Bone marrow (tissue), 2 donors: ENCODE measurements around the gene MTMR11.
"Not testable (repeated sequence)": the region's sequence is repeated elsewhere in the genome, so short reads cannot be mapped to it uniquely, and the experiment has no call there.

Experiments
- DNase-seq, 2 donors: peaks; one replicate each; lab custom pipeline; 2025; lab: John Stamatoyannopoulos, UW

MTMR11 gene, protein sequence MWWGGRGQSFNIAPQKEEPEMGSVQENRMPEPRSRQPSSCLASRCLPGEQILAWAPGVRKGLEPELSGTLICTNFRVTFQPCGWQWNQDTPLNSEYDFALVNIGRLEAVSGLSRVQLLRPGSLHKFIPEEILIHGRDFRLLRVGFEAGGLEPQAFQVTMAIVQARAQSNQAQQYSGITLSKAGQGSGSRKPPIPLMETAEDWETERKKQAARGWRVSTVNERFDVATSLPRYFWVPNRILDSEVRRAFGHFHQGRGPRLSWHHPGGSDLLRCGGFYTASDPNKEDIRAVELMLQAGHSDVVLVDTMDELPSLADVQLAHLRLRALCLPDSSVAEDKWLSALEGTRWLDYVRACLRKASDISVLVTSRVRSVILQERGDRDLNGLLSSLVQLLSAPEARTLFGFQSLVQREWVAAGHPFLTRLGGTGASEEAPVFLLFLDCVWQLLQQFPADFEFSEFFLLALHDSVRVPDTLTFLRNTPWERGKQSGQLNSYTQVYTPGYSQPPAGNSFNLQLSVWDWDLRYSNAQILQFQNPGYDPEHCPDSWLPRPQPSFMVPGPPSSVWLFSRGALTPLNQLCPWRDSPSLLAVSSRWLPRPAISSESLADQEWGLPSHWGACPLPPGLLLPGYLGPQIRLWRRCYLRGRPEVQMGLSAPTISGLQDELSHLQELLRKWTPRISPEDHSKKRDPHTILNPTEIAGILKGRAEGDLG

GRCh38 chr1:149936170-149936991, at the start of gene MTMR11:
MTMR11 (minus strand) TSS chr1:149936879; CDS start chr1:149936647, 232 bp downstream.
- no peak for DNase-seq

- no peak for DNase-seq
Measured at GRCh38 chr1:149979972-149980540, 43.4 kb upstream of the MTMR11 start.

DNA sequence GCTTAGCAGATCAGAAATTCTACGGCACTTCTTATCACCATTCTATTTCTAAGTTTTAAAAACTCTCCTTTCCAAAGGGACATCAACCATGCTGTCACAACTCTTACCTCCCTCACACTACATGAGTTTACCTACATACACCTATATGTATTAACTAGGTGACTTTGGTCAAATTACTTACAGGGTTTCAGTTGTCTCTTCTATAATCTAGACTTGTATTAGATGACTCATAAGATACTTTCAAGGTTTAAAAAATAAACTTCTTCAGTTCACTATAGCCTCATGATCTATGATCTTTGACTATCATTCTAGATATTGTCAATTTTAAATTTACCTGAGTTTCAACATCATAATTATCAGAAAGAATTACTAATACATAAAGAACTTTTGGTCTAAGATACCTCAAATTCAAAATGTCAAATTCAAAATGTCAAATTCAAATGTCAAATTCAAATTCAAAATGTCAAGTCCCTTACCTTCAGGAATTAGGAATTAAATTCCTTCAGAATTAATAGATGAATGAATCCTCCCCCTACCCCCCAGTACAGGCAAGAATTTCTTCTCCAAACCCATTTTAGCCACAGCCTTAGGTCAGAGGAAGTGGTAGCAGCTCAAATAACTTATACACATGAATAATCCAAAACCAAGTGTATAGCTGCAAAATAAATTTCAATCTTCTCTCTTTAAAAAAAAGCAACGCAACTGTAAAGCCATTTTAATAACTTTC, 42.7 kb upstream of the MTMR11 start:
- DNase-seq: no peak

DNA sequence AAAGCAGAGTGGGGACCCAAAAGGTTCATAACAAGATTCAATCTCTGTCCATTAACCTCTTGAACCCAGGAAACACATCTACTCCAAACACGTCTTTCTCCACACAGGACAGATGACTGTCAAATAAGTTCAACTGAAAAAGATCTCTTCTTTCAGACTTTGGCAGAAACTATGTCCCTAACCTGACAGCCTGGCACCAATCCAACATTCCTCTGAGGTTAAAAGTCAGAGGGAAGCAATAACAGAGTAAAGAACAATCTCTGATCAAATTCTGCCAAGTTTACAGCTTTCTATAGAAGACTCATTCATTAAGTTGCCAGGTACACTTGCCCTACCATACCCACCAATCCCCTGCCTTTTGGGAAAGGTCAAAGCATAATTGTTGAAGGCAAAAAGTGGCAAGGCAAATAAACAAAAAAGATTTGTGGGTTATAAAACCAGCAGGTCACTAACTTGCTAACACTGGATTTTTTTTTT, 41.9 kb upstream of the MTMR11 start:
- DNase-seq: no peak

- no peak for DNase-seq
Measured at GRCh38 chr1:149977345-149977744, 40.7 kb upstream of the MTMR11 start.

GRCh38 chr1:149972547-149972946, 35.9 kb upstream of the MTMR11 start:
- no peak for DNase-seq

- no peak for DNase-seq
Measured at GRCh38 chr1:149967646-149968045, 31.0 kb upstream of the MTMR11 start.

GRCh38 chr1:149967041-149967440, 30.4 kb upstream of the MTMR11 start:
- DNase-seq: no peak

DNA sequence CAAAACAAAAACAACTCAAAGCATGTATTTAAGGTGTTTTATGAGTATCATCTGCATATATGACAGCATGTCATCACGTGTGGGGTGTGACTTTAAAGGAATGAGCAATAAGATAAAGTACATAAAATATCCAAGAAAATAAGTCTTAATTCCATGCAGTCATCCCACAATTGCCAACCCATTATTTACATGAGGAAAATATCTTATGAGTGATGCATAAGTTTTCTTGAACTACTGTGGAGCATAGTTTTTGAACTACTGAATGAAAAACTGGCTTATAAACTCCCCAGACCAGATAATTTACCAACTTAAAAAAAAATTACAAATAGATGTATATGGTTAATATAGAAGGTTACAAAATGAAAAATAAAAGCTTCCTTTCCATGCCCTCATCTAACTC, 29.7 kb upstream of the MTMR11 start:
- no peak for DNase-seq

DNA sequence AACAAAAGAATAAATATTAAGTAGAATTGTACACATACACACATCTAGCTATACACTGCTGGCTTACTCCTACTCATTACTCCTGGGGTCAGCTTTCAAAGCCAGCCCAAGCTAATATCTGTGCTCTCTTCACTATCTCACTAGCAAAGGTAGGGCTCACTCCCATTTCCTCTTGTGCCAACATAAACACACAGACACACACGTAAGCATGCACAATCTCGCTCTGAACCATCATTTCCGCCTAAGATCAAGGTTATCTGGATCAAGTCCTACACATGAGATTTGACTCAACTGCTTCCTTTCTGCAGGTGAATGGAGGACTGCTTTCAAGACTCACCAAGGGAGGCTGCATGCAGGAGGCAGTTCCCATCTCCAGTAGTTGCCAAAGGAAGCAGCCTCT, 28.8 kb upstream of the MTMR11 start:
- no peak for DNase-seq

DNA sequence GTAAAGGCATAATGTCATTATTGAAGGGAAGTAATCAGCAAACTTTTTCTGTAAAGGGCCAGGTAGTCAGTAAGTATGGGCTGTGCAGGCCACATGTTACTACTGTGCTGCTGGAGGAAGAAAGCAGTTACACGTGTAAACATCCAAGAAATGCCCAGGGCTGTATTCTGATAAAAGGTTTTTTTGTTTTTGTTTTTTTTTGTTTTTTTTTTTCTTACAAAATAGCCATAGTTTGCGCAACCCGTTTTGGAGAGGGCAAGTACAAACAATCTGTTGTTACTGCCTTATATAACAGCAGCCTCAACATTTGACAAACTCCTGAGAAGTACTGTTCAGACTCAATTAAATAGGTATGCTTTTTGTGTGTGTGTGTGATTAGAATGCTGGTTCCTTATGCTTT, 26.7 kb upstream of the MTMR11 start:
- no peak for DNase-seq

GRCh38 chr1:149962736-149963135, 26.1 kb upstream of the MTMR11 start:
- no peak for DNase-seq

GRCh38 chr1:149962039-149962647, 25.5 kb upstream of the MTMR11 start:
- peak in 1 of 2 donors; percentile 72 for DNase-seq

- not testable (repeated sequence) for DNase-seq
Measured at GRCh38 chr1:149957548-149957947, 20.9 kb upstream of the MTMR11 start.

GRCh38 chr1:149949911-149950310, 13.2 kb upstream of the MTMR11 start:
- no peak for DNase-seq

GRCh38 chr1:149945206-149945605, 8.5 kb upstream of the MTMR11 start:
- no peak for DNase-seq

GRCh38 chr1:149942885-149943284, 6.2 kb upstream of the MTMR11 start:
- no peak for DNase-seq

DNA sequence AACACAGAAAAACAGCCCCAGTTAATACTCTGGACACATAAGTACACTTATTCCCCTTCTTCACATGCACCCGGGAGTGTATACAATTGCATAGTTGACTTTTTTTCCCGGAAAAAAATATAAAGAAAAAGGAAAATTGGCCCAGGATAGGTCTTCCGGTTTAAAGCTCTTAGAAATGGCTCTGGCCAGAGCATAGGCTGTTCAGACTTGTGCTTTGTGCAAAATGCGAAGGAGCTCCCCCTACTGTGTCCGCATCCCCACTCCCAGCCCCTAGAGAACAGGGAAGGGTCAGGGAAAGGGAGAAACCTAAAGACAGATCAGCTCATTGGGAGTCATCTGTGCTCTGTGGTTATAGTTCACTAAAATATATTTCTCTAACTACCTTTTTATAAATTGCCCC, 5.5 kb upstream of the MTMR11 start:
- no peak for DNase-seq

DNA sequence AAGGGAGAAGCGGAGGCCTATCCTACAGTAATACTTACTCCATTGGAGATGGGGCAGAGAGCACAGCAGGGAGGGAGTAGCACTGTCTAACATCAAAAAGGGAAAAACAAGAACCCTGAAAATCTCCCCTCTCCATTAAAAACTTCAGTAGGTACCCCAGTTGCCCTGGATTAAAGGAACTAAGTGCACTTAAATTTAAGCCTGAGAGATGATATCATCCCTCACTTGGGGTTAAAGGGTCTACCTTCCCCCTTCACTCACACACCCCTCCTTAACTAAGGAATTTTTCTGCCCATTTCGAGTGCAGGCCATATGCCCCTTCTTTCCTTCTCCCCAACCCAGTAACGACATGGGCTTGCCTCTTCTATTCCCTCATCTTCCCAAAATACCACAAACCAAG, 3.7 kb upstream of the MTMR11 start:
- DNase-seq: no peak

DNA sequence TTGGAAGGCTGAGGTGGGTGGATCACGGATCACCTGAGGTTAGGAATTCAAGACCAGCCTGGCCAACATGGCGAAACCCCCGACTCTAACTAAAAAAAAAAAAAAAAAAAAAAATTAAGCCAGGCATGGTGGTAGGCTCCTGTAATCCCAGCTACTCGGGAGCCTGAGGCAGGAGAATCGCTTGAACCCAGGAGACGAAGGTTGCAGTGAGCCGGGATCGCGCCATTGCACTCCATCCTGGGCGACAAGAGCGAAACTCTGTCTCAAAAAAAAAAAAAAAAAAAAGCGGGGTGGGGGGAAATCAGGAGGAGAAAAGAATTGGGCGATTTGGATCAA, 2.0 kb upstream of the MTMR11 start:
- not testable (repeated sequence) for DNase-seq

GRCh38 chr1:149937759-149938158, 1.1 kb upstream of the MTMR11 start:
- DNase-seq: no peak
